GM23338 (cell line): ENCODE results near the gene HOXA9. TPM values are rescaled to one million over a fixed set of nuclear protein-coding genes. Genes with fewer than 3 reads are reported as not detected.

Experiments used
- ATAC-seq: fragments of 200-7000 bp; cut with Tn5 transposase; 3 replicates; pipeline ENCODE4 v1.9.1; 2020
- DNase-seq: peaks from one replicate; pipeline ENCODE4 v3.0.0-alpha.2; 2015; ENCODE audit warnings: low spot score
- H2AFZ ChIP-seq: fragments of 200-600 bp; sonication (generic); 2 replicates; pipeline ENCODE4 v1.8.0; 2016; ENCODE audit warnings: antibody characterized with exemption, mild to moderate bottlenecking, moderate library complexity
- H3F3A ChIP-seq: fragments of 200-600 bp; sonication (generic); replicated peaks from 2 replicates; pipeline ENCODE4 v1.8.0; 2017; ENCODE audit warnings: antibody characterized with exemption, mixed run types, low read depth
- H3K27ac ChIP-seq: fragments of 200-600 bp; sonication (generic); 2 replicates; pipeline ENCODE4 v1.6.1; 2016; ENCODE audit warnings: low read depth
- H3K27me3 ChIP-seq: fragments of 200-600 bp; sonication (generic); 2 replicates; pipeline ENCODE4 v1.8.0; 2016; ENCODE audit warnings: mild to moderate bottlenecking, mixed run types, moderate library complexity; ENCODE audit not compliant: insufficient read depth
- H3K36me3 ChIP-seq: fragments of 200-600 bp; sonication (generic); 2 replicates; pipeline ENCODE4 v1.8.0; 2016; ENCODE audit warnings: mild to moderate bottlenecking; ENCODE audit not compliant: insufficient read depth
- H3K4me1 ChIP-seq: fragments of 200-600 bp; sonication (generic); 2 replicates; pipeline ENCODE4 v1.8.0; 2016; ENCODE audit warnings: mild to moderate bottlenecking, moderate library complexity; ENCODE audit not compliant: insufficient read depth
- H3K4me2 ChIP-seq: fragments of 200-600 bp; sonication (generic); 2 replicates; pipeline ENCODE4 v1.7.1; 2017; ENCODE audit warnings: mixed run types
- H3K4me3 ChIP-seq: fragments of 200-600 bp; sonication (generic); 2 replicates; pipeline ENCODE4 v1.6.1; 2016; ENCODE audit warnings: mixed run types
- H3K79me2 ChIP-seq: fragments of 200-600 bp; sonication (generic); replicated peaks from 2 replicates; pipeline ENCODE4 v1.8.0; 2017; ENCODE audit warnings: mild to moderate bottlenecking; ENCODE audit not compliant: insufficient read depth
- H3K9me2 ChIP-seq: fragments of 200-600 bp; sonication (generic); 2 replicates; pipeline ENCODE4 v1.8.0; 2017; ENCODE audit not compliant: insufficient read depth
- H4K20me1 ChIP-seq: fragments of 200-600 bp; sonication (generic); replicated peaks from 2 replicates; pipeline ENCODE4 v1.8.0; 2017; ENCODE audit warnings: mild to moderate bottlenecking; ENCODE audit not compliant: insufficient read depth
- H3K27ac Mint-ChIP-seq: 2 replicates; pipeline ENCODE4 v1.8.0; 2020; ENCODE audit warnings: inconsistent platforms, mild to moderate bottlenecking, moderate library complexity, mixed read lengths
- H3K27me3 Mint-ChIP-seq: 3 replicates; pipeline ENCODE4 v1.8.0; 2022; ENCODE audit warnings: low read depth, mild to moderate bottlenecking, moderate library complexity, mixed read lengths, inconsistent platforms; ENCODE audit not compliant: insufficient read depth, poor library complexity
- H3K36me3 Mint-ChIP-seq: 3 replicates; pipeline ENCODE4 v1.8.0; 2021; ENCODE audit warnings: low read depth, mild to moderate bottlenecking, inconsistent platforms, moderate library complexity, mixed read lengths
- H3K4me1 Mint-ChIP-seq: 3 replicates; pipeline ENCODE4 v1.8.0; 2020; ENCODE audit warnings: mild to moderate bottlenecking, inconsistent platforms, mixed read lengths
- H3K4me3 Mint-ChIP-seq: 3 replicates; pipeline ENCODE4 v1.8.0; 2021; ENCODE audit warnings: moderate library complexity, mild to moderate bottlenecking, inconsistent platforms, mixed read lengths
- H3K9me3 Mint-ChIP-seq: 3 replicates; pipeline ENCODE4 v1.8.0; 2020; ENCODE audit warnings: moderate library complexity, mild to moderate bottlenecking, inconsistent platforms, mixed read lengths
- CREB1 ChIP-seq: fragments of 250-450 bp; sonication (Bioruptor Pico); IDR thresholded peaks from 2 replicates; pipeline ENCODE4 v1.5.0; 2020; ENCODE audit warnings: low read depth, mild to moderate bottlenecking, moderate library complexity
- EZH2 ChIP-seq: fragments of 200-600 bp; sonication (generic); IDR thresholded peaks from one replicate; pipeline ENCODE4 v1.8.0; 2017; ENCODE audit warnings: antibody characterized with exemption, mild to moderate bottlenecking, low read depth; ENCODE audit not compliant: unreplicated experiment
- EZH2phosphoT487 ChIP-seq: fragments of 200-600 bp; sonication (generic); IDR thresholded peaks from one replicate; pipeline ENCODE4 v1.8.1; 2018; ENCODE audit warnings: antibody characterized with exemption; ENCODE audit not compliant: unreplicated experiment
- JUNB ChIP-seq: IDR thresholded peaks from one replicate; pipeline ENCODE4 v1.6.1; 2016; ENCODE audit warnings: antibody characterized with exemption; ENCODE audit not compliant: unreplicated experiment
- NANOG ChIP-seq: IDR thresholded peaks from 2 replicates; pipeline ENCODE4 v1.6.1; 2016; ENCODE audit warnings: antibody characterized with exemption, borderline replicate concordance
- POLR2AphosphoS5 ChIP-seq: IDR thresholded peaks from 2 replicates; pipeline ENCODE4 v1.6.1; 2016; ENCODE audit warnings: antibody characterized with exemption, low read depth
- STAT1 ChIP-seq: IDR thresholded peaks from one replicate; pipeline ENCODE4 v1.6.1; 2016; ENCODE audit warnings: antibody characterized with exemption; ENCODE audit not compliant: unreplicated experiment
- ZNF114 ChIP-seq: fragments of 250-450 bp; sonication (Bioruptor Pico); IDR thresholded peaks from 2 replicates; pipeline ENCODE4 v1.5.0; 2020; ENCODE audit warnings: mild to moderate bottlenecking, moderate library complexity
- ZNF331 ChIP-seq: fragments of 250-450 bp; sonication (Bioruptor Pico); IDR thresholded peaks from 2 replicates; pipeline ENCODE4 v1.5.0; 2020; ENCODE audit warnings: low read depth, mild to moderate bottlenecking, moderate library complexity
- polyA plus RNA-seq: library from polyadenylated mRNA; unstranded; fragments of >200 nt; fragmentation: Nextera tagmentation; extraction: Ambion mirVana; gene quantifications from 2 replicates; pipeline ENCODE4 v1.2.1, GENCODE V29; 2016
- total RNA-seq: library from RNA; depleted of rRNA; stranded (reverse); fragments of >200 nt; shearing (Covaris generic); gene quantifications from 2 replicates; pipeline ENCODE4 v1.2.3, GENCODE V29; 2014
- TF ChIP-seq, protein P1 (sequence below): fragments of 250-450 bp; sonication (Bioruptor Pico); IDR thresholded peaks from 2 replicates; pipeline ENCODE4 v1.5.0; 2020; ENCODE audit warnings: mild to moderate bottlenecking, moderate library complexity
- TF ChIP-seq, protein P2 (sequence below): IDR thresholded peaks from 2 replicates; pipeline ENCODE4 v1.6.1; 2016; ENCODE audit warnings: antibody characterized with exemption
- TF ChIP-seq, protein P3 (sequence below): IDR thresholded peaks from one replicate; pipeline ENCODE4 v1.6.1; 2018; ENCODE audit warnings: antibody characterized with exemption; ENCODE audit not compliant: unreplicated experiment
- TF ChIP-seq, protein P4 (sequence below), 2 experiments: fragments of 200-600 bp in 1 of 2; sonication (generic) in 1 of 2; conservative IDR thresholded peaks; 2 replicates each; pipeline versions ENCODE4 v1.5.1 to v1.6.1; 2016 to 2017; ENCODE audit warnings: antibody characterized with exemption in 2 of 2, low read depth in 2 of 2, mild to moderate bottlenecking in 2 of 2, moderate library complexity in 1 of 2

HOXA9 gene
- total and polyA plus RNA-seq, 2 experiments from 2014 or later: not detected

DNA sequence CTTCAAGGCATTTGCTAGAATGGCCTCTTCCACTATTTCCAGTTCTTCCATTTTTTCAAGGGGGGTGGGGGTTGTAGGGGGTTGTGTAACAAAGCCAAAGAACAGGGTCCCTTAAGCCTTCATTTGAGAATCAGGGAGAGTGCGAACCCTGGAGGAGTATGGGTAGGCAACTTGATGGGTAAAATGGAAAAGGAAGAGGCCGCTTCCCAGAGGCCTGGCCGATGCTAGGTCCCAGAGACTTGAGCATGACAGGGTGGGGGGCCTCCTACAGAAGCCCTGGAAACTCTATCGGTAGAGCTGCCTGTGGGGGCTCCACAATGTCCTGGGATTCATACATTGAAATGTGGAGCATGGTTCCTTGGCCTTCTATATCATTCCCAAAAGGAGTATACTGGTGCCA lies 43.7 kb upstream of the HOXA9 start:
- Histone ChIP-seq H3K4me1 (peaks cover 33% of the 10 kb centered on the region), H3K27ac (no peak overlapping the region), H3K4me2 (no peak overlapping the region), H2AFZ (no peak overlapping the region), H3K4me3 (no peak overlapping the region), H3K9me2 (no peaks in the 10 kb centered on the region), H3K36me3 (no peaks in the 10 kb centered on the region), H3K79me2 (no peaks in the 10 kb centered on the region), H3F3A (peaks cover 46% of the 10 kb centered on the region), H4K20me1 (peaks cover 50% of the 10 kb centered on the region), H3K27me3 (peaks cover 100% of the 10 kb centered on the region)
- ATAC-seq (no peak), DNase-seq (no peak)
- H3K4me1 Mint-ChIP-seq: peaks cover 14% of the 10 kb centered on the region
- H3K9me3 Mint-ChIP-seq: no peaks in the 10 kb centered on the region; the same call in 2 of the 3 replicates
- TF ChIP-seq, protein P1, sequence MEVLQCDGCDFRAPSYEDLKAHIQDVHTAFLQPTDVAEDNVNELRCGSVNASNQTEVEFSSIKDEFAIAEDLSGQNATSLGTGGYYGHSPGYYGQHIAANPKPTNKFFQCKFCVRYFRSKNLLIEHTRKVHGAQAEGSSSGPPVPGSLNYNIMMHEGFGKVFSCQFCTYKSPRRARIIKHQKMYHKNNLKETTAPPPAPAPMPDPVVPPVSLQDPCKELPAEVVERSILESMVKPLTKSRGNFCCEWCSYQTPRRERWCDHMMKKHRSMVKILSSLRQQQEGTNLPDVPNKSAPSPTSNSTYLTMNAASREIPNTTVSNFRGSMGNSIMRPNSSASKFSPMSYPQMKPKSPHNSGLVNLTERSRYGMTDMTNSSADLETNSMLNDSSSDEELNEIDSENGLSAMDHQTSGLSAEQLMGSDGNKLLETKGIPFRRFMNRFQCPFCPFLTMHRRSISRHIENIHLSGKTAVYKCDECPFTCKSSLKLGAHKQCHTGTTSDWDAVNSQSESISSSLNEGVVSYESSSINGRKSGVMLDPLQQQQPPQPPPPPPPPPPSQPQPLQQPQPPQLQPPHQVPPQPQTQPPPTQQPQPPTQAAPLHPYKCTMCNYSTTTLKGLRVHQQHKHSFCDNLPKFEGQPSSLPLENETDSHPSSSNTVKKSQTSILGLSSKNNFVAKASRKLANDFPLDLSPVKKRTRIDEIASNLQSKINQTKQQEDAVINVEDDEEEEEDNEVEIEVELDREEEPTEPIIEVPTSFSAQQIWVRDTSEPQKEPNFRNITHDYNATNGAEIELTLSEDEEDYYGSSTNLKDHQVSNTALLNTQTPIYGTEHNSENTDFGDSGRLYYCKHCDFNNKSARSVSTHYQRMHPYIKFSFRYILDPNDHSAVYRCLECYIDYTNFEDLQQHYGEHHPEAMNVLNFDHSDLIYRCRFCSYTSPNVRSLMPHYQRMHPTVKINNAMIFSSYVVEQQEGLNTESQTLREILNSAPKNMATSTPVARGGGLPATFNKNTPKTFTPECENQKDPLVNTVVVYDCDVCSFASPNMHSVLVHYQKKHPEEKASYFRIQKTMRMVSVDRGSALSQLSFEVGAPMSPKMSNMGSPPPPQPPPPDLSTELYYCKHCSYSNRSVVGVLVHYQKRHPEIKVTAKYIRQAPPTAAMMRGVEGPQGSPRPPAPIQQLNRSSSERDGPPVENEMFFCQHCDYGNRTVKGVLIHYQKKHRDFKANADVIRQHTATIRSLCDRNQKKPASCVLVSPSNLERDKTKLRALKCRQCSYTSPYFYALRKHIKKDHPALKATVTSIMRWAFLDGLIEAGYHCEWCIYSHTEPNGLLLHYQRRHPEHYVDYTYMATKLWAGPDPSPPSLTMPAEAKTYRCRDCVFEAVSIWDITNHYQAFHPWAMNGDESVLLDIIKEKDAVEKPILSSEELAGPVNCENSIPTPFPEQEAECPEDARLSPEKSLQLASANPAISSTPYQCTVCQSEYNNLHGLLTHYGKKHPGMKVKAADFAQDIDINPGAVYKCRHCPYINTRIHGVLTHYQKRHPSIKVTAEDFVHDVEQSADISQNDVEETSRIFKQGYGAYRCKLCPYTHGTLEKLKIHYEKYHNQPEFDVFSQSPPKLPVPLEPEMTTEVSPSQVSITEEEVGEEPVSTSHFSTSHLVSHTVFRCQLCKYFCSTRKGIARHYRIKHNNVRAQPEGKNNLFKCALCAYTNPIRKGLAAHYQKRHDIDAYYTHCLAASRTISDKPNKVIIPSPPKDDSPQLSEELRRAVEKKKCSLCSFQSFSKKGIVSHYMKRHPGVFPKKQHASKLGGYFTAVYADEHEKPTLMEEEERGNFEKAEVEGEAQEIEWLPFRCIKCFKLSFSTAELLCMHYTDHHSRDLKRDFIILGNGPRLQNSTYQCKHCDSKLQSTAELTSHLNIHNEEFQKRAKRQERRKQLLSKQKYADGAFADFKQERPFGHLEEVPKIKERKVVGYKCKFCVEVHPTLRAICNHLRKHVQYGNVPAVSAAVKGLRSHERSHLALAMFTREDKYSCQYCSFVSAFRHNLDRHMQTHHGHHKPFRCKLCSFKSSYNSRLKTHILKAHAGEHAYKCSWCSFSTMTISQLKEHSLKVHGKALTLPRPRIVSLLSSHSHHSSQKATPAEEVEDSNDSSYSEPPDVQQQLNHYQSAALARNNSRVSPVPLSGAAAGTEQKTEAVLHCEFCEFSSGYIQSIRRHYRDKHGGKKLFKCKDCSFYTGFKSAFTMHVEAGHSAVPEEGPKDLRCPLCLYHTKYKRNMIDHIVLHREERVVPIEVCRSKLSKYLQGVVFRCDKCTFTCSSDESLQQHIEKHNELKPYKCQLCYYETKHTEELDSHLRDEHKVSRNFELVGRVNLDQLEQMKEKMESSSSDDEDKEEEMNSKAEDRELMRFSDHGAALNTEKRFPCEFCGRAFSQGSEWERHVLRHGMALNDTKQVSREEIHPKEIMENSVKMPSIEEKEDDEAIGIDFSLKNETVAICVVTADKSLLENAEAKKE (CRISPR knock-in tag): no peak
- TF ChIP-seq, protein P2, sequence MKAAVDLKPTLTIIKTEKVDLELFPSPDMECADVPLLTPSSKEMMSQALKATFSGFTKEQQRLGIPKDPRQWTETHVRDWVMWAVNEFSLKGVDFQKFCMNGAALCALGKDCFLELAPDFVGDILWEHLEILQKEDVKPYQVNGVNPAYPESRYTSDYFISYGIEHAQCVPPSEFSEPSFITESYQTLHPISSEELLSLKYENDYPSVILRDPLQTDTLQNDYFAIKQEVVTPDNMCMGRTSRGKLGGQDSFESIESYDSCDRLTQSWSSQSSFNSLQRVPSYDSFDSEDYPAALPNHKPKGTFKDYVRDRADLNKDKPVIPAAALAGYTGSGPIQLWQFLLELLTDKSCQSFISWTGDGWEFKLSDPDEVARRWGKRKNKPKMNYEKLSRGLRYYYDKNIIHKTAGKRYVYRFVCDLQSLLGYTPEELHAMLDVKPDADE: no peak
- TF ChIP-seq NANOG: no peak
- TF ChIP-seq, protein P3, sequence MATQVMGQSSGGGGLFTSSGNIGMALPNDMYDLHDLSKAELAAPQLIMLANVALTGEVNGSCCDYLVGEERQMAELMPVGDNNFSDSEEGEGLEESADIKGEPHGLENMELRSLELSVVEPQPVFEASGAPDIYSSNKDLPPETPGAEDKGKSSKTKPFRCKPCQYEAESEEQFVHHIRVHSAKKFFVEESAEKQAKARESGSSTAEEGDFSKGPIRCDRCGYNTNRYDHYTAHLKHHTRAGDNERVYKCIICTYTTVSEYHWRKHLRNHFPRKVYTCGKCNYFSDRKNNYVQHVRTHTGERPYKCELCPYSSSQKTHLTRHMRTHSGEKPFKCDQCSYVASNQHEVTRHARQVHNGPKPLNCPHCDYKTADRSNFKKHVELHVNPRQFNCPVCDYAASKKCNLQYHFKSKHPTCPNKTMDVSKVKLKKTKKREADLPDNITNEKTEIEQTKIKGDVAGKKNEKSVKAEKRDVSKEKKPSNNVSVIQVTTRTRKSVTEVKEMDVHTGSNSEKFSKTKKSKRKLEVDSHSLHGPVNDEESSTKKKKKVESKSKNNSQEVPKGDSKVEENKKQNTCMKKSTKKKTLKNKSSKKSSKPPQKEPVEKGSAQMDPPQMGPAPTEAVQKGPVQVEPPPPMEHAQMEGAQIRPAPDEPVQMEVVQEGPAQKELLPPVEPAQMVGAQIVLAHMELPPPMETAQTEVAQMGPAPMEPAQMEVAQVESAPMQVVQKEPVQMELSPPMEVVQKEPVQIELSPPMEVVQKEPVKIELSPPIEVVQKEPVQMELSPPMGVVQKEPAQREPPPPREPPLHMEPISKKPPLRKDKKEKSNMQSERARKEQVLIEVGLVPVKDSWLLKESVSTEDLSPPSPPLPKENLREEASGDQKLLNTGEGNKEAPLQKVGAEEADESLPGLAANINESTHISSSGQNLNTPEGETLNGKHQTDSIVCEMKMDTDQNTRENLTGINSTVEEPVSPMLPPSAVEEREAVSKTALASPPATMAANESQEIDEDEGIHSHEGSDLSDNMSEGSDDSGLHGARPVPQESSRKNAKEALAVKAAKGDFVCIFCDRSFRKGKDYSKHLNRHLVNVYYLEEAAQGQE: no peak
- no peak for TF ChIP-seq POLR2AphosphoS5
- TF ChIP-seq ZNF114 (CRISPR knock-in tag): no peak
- no peak for TF ChIP-seq EZH2
- no peak for TF ChIP-seq EZH2phosphoT487
- no peak for TF ChIP-seq STAT1
- TF ChIP-seq JUNB: no peak
- TF ChIP-seq, protein P4, sequence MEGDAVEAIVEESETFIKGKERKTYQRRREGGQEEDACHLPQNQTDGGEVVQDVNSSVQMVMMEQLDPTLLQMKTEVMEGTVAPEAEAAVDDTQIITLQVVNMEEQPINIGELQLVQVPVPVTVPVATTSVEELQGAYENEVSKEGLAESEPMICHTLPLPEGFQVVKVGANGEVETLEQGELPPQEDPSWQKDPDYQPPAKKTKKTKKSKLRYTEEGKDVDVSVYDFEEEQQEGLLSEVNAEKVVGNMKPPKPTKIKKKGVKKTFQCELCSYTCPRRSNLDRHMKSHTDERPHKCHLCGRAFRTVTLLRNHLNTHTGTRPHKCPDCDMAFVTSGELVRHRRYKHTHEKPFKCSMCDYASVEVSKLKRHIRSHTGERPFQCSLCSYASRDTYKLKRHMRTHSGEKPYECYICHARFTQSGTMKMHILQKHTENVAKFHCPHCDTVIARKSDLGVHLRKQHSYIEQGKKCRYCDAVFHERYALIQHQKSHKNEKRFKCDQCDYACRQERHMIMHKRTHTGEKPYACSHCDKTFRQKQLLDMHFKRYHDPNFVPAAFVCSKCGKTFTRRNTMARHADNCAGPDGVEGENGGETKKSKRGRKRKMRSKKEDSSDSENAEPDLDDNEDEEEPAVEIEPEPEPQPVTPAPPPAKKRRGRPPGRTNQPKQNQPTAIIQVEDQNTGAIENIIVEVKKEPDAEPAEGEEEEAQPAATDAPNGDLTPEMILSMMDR (conservative IDR thresholded peaks at IDR 0.05; ENCODE audit: low read depth in 2 of 2): no peak
- TF ChIP-seq CREB1 (CRISPR knock-in tag): no peak
- TF ChIP-seq ZNF331 (CRISPR knock-in tag): no peak
- no peak overlapping the region for H3K27ac Mint-ChIP-seq
- H3K27me3 Mint-ChIP-seq: peaks cover 100% of the 10 kb centered on the region
- no peak overlapping the region for H3K4me3 Mint-ChIP-seq
- no peaks in the 10 kb centered on the region for H3K36me3 Mint-ChIP-seq
